MM.1S (cell line): Measurements from ENCODE around the gene SRGAP3.

ENCODE experiments used
- DNase-seq: peaks from one replicate; pipeline ENCODE4 v3.0.0-alpha.2; 2015
- H2AFZ ChIP-seq: fragments of 300-600 bp; sonication (generic); 2 replicates; pipeline ENCODE4 v1.6.0; 2016; ENCODE audit warnings: antibody characterized with exemption, low read length
- H3F3A ChIP-seq: fragments of 300-600 bp; sonication (generic); 2 replicates; pipeline ENCODE4 v1.6.1; 2016; ENCODE audit warnings: mild to moderate bottlenecking, antibody characterized with exemption, low read length, moderate library complexity, mixed read lengths; ENCODE audit not compliant: insufficient read depth
- H3K27ac ChIP-seq: fragments of 300-600 bp; sonication (generic); 2 replicates; pipeline ENCODE4 v1.5.1; 2016; ENCODE audit warnings: mild to moderate bottlenecking, low read length
- H3K27me3 ChIP-seq: fragments of 300-600 bp; sonication (generic); replicated peaks from 2 replicates; pipeline ENCODE4 v1.6.0; 2016; ENCODE audit warnings: low read length; ENCODE audit not compliant: insufficient read depth
- H3K36me3 ChIP-seq: fragments of 300-600 bp; sonication (generic); replicated peaks from 2 replicates; pipeline ENCODE4 v1.6.1; 2016; ENCODE audit warnings: mild to moderate bottlenecking, low read length, mixed read lengths; ENCODE audit not compliant: insufficient read depth
- H3K4me1 ChIP-seq: fragments of 300-600 bp; sonication (generic); 2 replicates; pipeline ENCODE4 v1.6.1; 2016; ENCODE audit warnings: low read length, mixed read lengths
- H3K4me2 ChIP-seq: fragments of 300-600 bp; sonication (generic); 2 replicates; pipeline ENCODE4 v1.6.0; 2016; ENCODE audit warnings: low read depth, low read length
- H3K4me3 ChIP-seq: fragments of 300-600 bp; sonication (generic); 2 replicates; pipeline ENCODE4 v1.5.1; 2016; ENCODE audit warnings: low read length, mixed read lengths
- H3K79me2 ChIP-seq: fragments of 300-600 bp; sonication (generic); 2 replicates; pipeline ENCODE4 v1.6.1; 2016; ENCODE audit warnings: mixed run types, low read length, mixed read lengths
- H3K9ac ChIP-seq: fragments of 300-600 bp; sonication (generic); 2 replicates; pipeline ENCODE4 v1.6.1; 2016; ENCODE audit warnings: low read length, mixed read lengths
- H3K9me2 ChIP-seq: fragments of 300-600 bp; sonication (generic); replicated peaks from 2 replicates; pipeline ENCODE4 v1.6.1; 2016; ENCODE audit warnings: mild to moderate bottlenecking, low read length, mixed read lengths; ENCODE audit not compliant: insufficient read depth
- H3K9me3 ChIP-seq: fragments of 300-600 bp; sonication (generic); replicated peaks from 2 replicates; pipeline ENCODE4 v1.6.1; 2016; ENCODE audit warnings: mild to moderate bottlenecking, low read length, mixed read lengths; ENCODE audit not compliant: insufficient read depth
- H4K20me1 ChIP-seq: fragments of 300-600 bp; sonication (generic); 2 replicates; pipeline ENCODE4 v1.6.1; 2016; ENCODE audit warnings: mild to moderate bottlenecking, low read length, moderate library complexity, mixed read lengths; ENCODE audit not compliant: insufficient read depth
- EZH2 ChIP-seq: fragments of 300-600 bp; sonication (generic); optimal IDR thresholded peaks from 2 replicates; pipeline ENCODE3; 2017; ENCODE audit warnings: low read depth, mild to moderate bottlenecking, antibody characterized with exemption, low read length, mixed read lengths
- EZH2phosphoT487 ChIP-seq: fragments of 300-600 bp; sonication (generic); IDR thresholded peaks from 2 replicates; pipeline ENCODE4 v1.6.1; 2018; ENCODE audit warnings: antibody characterized with exemption, low read length
- TF ChIP-seq, protein P1 (sequence below): fragments of 300-600 bp; sonication (generic); IDR thresholded peaks from 2 replicates; pipeline ENCODE4 v1.5.1; 2016; ENCODE audit warnings: antibody characterized with exemption, low read length, mixed read lengths

The SRGAP3 gene

DNA sequence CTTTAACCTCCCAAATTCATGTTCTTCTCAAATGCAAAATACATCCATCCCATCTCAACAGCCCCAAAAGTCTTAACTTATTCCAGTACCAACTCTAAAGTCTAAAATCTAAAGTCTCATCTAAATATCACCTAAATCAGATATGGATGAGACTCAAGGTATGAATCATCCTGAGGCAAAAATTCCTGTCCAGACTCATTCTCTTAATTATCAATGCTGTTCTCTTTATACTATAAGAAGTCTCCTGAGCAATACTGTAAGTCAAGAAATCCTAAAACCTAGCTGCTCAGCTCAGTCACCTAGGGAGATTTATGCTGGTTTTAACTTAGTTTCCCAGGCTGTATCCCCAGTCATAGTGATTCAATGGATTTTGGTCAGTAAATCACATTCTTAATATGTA lies 297.3 kb downstream of the SRGAP3 start:
- Histone ChIP-seq H3K36me3 (0 out of 2 replicates have a peak, but pooled peaks cover 2% of the 10 kb centered on the region), H3K79me2 (peaks cover 73% of the 10 kb centered on the region), H3K4me1 (no peaks in the 10 kb centered on the region), H3K9me3 (no peaks in the 10 kb centered on the region), H4K20me1 (no peaks in the 10 kb centered on the region; the same call in 1 of the 2 replicates), H3K9ac (no peak overlapping the region), H3K4me2 (no peak overlapping the region), H3K27ac (no peak overlapping the region), H3K27me3 (no peaks in the 10 kb centered on the region; the same call in 1 of the 2 replicates), H3K4me3 (no peak overlapping the region), H3F3A (no peaks in the 10 kb centered on the region), H3K9me2 (no peaks in the 10 kb centered on the region), H2AFZ (no peak overlapping the region)
- no peak for TF ChIP-seq EZH2
- TF ChIP-seq, protein P1, sequence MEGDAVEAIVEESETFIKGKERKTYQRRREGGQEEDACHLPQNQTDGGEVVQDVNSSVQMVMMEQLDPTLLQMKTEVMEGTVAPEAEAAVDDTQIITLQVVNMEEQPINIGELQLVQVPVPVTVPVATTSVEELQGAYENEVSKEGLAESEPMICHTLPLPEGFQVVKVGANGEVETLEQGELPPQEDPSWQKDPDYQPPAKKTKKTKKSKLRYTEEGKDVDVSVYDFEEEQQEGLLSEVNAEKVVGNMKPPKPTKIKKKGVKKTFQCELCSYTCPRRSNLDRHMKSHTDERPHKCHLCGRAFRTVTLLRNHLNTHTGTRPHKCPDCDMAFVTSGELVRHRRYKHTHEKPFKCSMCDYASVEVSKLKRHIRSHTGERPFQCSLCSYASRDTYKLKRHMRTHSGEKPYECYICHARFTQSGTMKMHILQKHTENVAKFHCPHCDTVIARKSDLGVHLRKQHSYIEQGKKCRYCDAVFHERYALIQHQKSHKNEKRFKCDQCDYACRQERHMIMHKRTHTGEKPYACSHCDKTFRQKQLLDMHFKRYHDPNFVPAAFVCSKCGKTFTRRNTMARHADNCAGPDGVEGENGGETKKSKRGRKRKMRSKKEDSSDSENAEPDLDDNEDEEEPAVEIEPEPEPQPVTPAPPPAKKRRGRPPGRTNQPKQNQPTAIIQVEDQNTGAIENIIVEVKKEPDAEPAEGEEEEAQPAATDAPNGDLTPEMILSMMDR = no peak
- DNase-seq = no peak

DNA sequence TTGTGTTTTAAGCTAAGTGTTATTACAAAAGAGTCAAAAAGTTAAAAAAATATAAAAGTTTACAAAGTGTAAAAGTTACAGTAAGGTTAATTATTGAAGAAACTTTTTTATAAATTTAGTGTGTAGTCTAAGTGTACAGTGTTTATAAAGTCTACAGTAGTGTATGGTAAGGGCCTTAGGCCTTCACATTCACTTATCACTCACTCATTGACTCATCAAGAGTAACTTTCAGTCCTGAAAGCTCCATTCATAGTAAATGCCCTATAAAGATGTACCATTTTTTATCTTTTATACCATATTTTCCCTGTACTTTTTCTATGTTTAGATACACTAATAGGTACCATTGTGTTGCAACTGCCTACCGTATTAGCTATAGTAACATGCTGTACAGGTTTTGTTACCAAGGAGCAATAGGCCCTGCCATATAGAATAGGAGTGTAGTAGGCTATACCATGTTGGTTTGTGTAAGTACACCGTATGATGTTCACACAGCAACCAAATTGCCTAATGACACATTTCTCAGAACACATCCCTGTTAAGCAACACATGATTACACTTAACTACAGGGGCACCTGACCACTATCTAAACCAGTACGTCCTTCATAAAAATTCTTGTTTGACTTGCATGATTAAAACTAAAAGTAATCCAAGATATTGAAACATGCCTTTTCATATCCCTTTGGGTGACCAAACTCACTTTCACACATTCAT lies 303.4 kb downstream of the SRGAP3 start:
- no peak overlapping the region for H2AFZ ChIP-seq
- peaks cover 25% of the 10 kb centered on the region for H3K79me2 ChIP-seq
- no peak for DNase-seq
- H3F3A ChIP-seq = no peaks in the 10 kb centered on the region
- no peaks in the 10 kb centered on the region for H4K20me1 ChIP-seq
- no peak overlapping the region for H3K4me2 ChIP-seq
- peaks cover 4% of the 10 kb centered on the region; the same call in 1 of the 2 replicates for H3K36me3 ChIP-seq
- no peak overlapping the region for H3K27ac ChIP-seq
- H3K4me3 ChIP-seq = no peak overlapping the region
- no peaks in the 10 kb centered on the region for H3K9me2 ChIP-seq
- no peaks in the 10 kb centered on the region for H3K4me1 ChIP-seq
- no peak overlapping the region for H3K9ac ChIP-seq
- no peaks in the 10 kb centered on the region; the same call in 1 of the 2 replicates for H3K27me3 ChIP-seq
- H3K9me3 ChIP-seq = no peaks in the 10 kb centered on the region
- TF ChIP-seq EZH2phosphoT487 (no peak), EZH2 (no peak)
- TF ChIP-seq, protein P1 = no peak

DNA sequence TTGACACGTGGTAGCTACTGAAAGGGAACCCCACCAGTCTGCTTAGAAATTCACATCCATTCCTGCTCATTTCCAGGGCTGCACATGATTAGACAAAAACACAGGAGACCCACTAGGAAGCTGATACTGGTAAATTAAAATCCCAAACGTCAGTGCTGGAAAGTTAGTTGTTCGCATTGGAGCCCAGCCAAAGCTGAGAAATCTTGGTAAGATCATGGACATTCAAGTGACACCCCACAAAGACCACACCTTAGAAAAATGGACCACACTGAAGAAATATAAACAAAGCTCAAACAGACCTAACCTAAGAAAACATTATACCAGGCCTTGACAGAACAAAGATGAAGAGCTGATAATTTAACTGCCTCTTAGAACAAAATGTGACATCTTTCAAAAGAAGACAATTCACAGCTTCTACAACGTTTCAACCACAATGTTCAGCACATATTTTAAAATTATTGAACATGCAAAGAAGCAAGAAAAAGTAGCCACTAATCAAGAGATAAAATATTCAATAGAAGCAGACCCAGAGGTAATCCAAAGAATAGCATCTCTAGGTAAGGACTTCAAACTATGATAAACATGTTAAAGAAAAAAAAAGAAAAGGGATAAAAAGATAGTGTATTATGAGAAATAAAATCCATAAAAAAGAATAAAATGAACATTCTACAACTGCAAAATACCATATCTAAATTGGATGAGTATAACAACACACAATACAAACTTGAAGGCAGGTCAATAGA lies 306.5 kb downstream of the SRGAP3 start:
- DNase-seq = no peak
- no peaks in the 10 kb centered on the region for H3K9me3 ChIP-seq
- H3K4me3 ChIP-seq = no peak overlapping the region
- peaks cover 13% of the 10 kb centered on the region; the same call in 1 of the 2 replicates for H3K36me3 ChIP-seq
- peaks cover 5% of the 10 kb centered on the region; the same call in 1 of the 2 replicates for H3K79me2 ChIP-seq
- H3K4me1 ChIP-seq = no peaks in the 10 kb centered on the region
- no peaks in the 10 kb centered on the region for H3K9me2 ChIP-seq
- no peaks in the 10 kb centered on the region for H3K27me3 ChIP-seq
- no peaks in the 10 kb centered on the region for H4K20me1 ChIP-seq
- no peak overlapping the region for H3K4me2 ChIP-seq
- no peak overlapping the region for H3K9ac ChIP-seq
- no peaks in the 10 kb centered on the region for H3F3A ChIP-seq
- no peak overlapping the region for H3K27ac ChIP-seq
- H2AFZ ChIP-seq = no peak overlapping the region
- TF ChIP-seq, protein P1 = no peak
- TF ChIP-seq EZH2phosphoT487 (no peak), EZH2 (no peak)
